Putamen (tissue), 1 donor: ENCODE measurements around the gene INTS12.
"Not testable (repeated sequence)": the region's sequence is repeated elsewhere in the genome, so short reads cannot be mapped to it uniquely, and the experiment has no call there.

Experiments used
- DNase-seq: peaks from one replicate; pipeline ENCODE4 v3.0.0-alpha.2; 2016; ENCODE audit warnings: low spot score

The INTS12 gene

GRCh38 chr4:105708181-105709080 is at the start of gene INTS12, which contains the start of gene GSTCD:
INTS12 (minus strand) TSS chr4:105708689; CDS start chr4:105700005, 8,684 bp downstream.
GSTCD (plus strand) TSS chr4:105708784; CDS start chr4:105717614, 8,830 bp downstream.
- peak; percentile 92 for DNase-seq

GRCh38 chr4:105755375-105755774 is 46.9 kb upstream of the INTS12 start:
- DNase-seq = no peak

- DNase-seq = no peak
These were observed 44.9 kb upstream of the INTS12 start for GRCh38 chr4:105753361-105753760.

GRCh38 chr4:105751718-105752299 is 43.3 kb upstream of the INTS12 start:
- DNase-seq = peak; percentile 8

GRCh38 chr4:105748222-105748621 is 39.7 kb upstream of the INTS12 start:
- no peak for DNase-seq

- DNase-seq = no peak
These were observed 33.1 kb upstream of the INTS12 start for GRCh38 chr4:105741548-105741947.

GRCh38 chr4:105735217-105735616 is 26.7 kb upstream of the INTS12 start:
- DNase-seq = not testable (repeated sequence)

- not testable (repeated sequence) for DNase-seq
These were observed 21.4 kb upstream of the INTS12 start for GRCh38 chr4:105729895-105730294.

GRCh38 chr4:105725623-105726022 is 17.1 kb upstream of the INTS12 start:
- DNase-seq = no peak

GRCh38 chr4:105719204-105719603 is 10.7 kb upstream of the INTS12 start:
- no peak for DNase-seq

GRCh38 chr4:105715692-105716278 is 7.3 kb upstream of the INTS12 start:
- DNase-seq = no peak

GRCh38 chr4:105714932-105715331 is 6.4 kb upstream of the INTS12 start:
- no peak for DNase-seq

GRCh38 chr4:105714071-105714521 is 5.6 kb upstream of the INTS12 start:
- no peak for DNase-seq

GRCh38 chr4:105712766-105713165 is 4.3 kb upstream of the INTS12 start:
- no peak for DNase-seq

GRCh38 chr4:105710678-105711077 is 2.2 kb upstream of the INTS12 start:
- DNase-seq = no peak

GRCh38 chr4:105710012-105710600 is 1.6 kb upstream of the INTS12 start:
- no peak for DNase-seq

- no peak for DNase-seq
These were observed 577 bp upstream of the INTS12 start for GRCh38 chr4:105709081-105709450.

- no peak for DNase-seq
These were observed 708 bp downstream of the INTS12 start for GRCh38 chr4:105707782-105708180.

- no peak for DNase-seq
These were observed 9.9 kb downstream of the INTS12 start for GRCh38 chr4:105698607-105699006.

- not testable (repeated sequence) for DNase-seq
These were observed 12.7 kb downstream of the INTS12 start for GRCh38 chr4:105695832-105696231.

- not testable (repeated sequence) for DNase-seq
These were observed 13.7 kb downstream of the INTS12 start for GRCh38 chr4:105694812-105695211.

GRCh38 chr4:105686571-105686970 is 21.9 kb downstream of the INTS12 start:
- no peak for DNase-seq
